Cardiac muscle cell (in vitro differentiated cells and primary cell): ENCODE results near the gene AHRR. TPM values are rescaled to one million over a fixed set of nuclear protein-coding genes. Genes with fewer than 3 reads are reported as not detected.
A peak's percentile ranks its signal among the peaks of the same experiment; 100 is the strongest.

ENCODE experiments used
- DNase-seq, 2 donors: peaks; one replicate each; pipeline versions ENCODE4 v3.0.0 to v3.0.0-alpha.2; 2010 to 2017; ENCODE audit warnings: low read depth in 1 of 2, low spot score in 1 of 2
- H3K27ac ChIP-seq: fragments of 200-600 bp; sonication (generic); 2 replicates; pipeline ENCODE4 v1.5.1; 2016
- H3K27me3 ChIP-seq: fragments of 200-600 bp; sonication (generic); 2 replicates; pipeline ENCODE4 v1.6.0; 2016; ENCODE audit warnings: control low read depth
- H3K36me3 ChIP-seq: fragments of 200-600 bp; sonication (generic); 2 replicates; pipeline ENCODE4 v1.5.1; 2016; ENCODE audit warnings: control low read depth
- H3K4me1 ChIP-seq: fragments of 200-600 bp; sonication (generic); 2 replicates; pipeline ENCODE4 v1.8.1; 2017; ENCODE audit warnings: low read depth, mild to moderate bottlenecking, mixed run types
- H3K4me3 ChIP-seq: fragments of 200-600 bp; sonication (generic); 2 replicates; pipeline ENCODE4 v1.5.1; 2016; ENCODE audit warnings: mild to moderate bottlenecking
- H3K9me3 ChIP-seq: fragments of 200-600 bp; sonication (generic); 2 replicates; pipeline ENCODE4 v1.5.1; 2017; ENCODE audit warnings: low read depth, mild to moderate bottlenecking, control low read depth
- CTCF ChIP-seq: IDR thresholded peaks from 2 replicates; pipeline ENCODE4 v1.5.1; 2012; ENCODE audit warnings: low read depth, mild to moderate bottlenecking, low read length
- polyA plus RNA-seq: library from polyadenylated mRNA; unstranded; fragments of >200 nt; fragmentation: Nextera tagmentation; extraction: Ambion mirVana; gene quantifications from 2 replicates; pipeline ENCODE4 v1.2.1, GENCODE V29; 2016
- total RNA-seq: library from RNA; depleted of rRNA; stranded (reverse); fragments of >200 nt; gene quantifications from 2 replicates; pipeline ENCODE4 v1.2.3, GENCODE V29; 2016

AHRR gene
- total and polyA plus RNA-seq, 2 experiments from 2014 or later = 0.99 to 1.4 TPM

- no peak for TF ChIP-seq CTCF
- Histone ChIP-seq H3K4me1 (peaks cover 11% of the 10 kb centered on the region), H3K27ac (no peak overlapping the region), H3K4me3 (no peak overlapping the region), H3K27me3 (peaks cover 2% of the 10 kb centered on the region), H3K36me3 (peaks cover 3% of the 10 kb centered on the region), H3K9me3 (no peaks in the 10 kb centered on the region)
- no peak for DNase-seq
Measured at GRCh38 chr5:469752-470483, 148.4 kb downstream of the AHRR start.

GRCh38 chr5:470961-471749 is 149.6 kb downstream of the AHRR start:
- no peak overlapping the region for H3K4me3 ChIP-seq
- DNase-seq = no peak
- peaks cover 15% of the 10 kb centered on the region for H3K27me3 ChIP-seq
- peaks cover 14% of the 10 kb centered on the region for H3K4me1 ChIP-seq
- no peaks in the 10 kb centered on the region for H3K9me3 ChIP-seq
- H3K27ac ChIP-seq = no peak overlapping the region
- no peak for TF ChIP-seq CTCF
- H3K36me3 ChIP-seq = no peaks in the 10 kb centered on the region

GRCh38 chr5:471750-472058 is 150.2 kb downstream of the AHRR start:
- no peak for DNase-seq

GRCh38 chr5:472076-472655 is 150.7 kb downstream of the AHRR start:
- peak; percentile 20 to 26 for DNase-seq
- Histone ChIP-seq H3K27ac (peak overlapping the region; percentile 48), H3K36me3 (no peaks in the 10 kb centered on the region), H3K9me3 (no peaks in the 10 kb centered on the region), H3K27me3 (peaks cover 18% of the 10 kb centered on the region), H3K4me3 (peak overlapping the region; percentile 58), H3K4me1 (peaks cover 14% of the 10 kb centered on the region)
- TF ChIP-seq CTCF = no peak

More at GRCh38 chr5:471750-472058, 150.2 kb downstream of the AHRR start:
- Histone ChIP-seq H3K4me1 (peaks cover 14% of the 10 kb centered on the region), H3K27me3 (peaks cover 18% of the 10 kb centered on the region), H3K27ac (no peak overlapping the region), H3K36me3 (no peaks in the 10 kb centered on the region), H3K4me3 (peak overlapping the region; percentile 58), H3K9me3 (no peaks in the 10 kb centered on the region)
- no peak for TF ChIP-seq CTCF

- no peaks in the 10 kb centered on the region for H3K9me3 ChIP-seq
- H3K4me3 ChIP-seq = peak overlapping the region; percentile 88
- TF ChIP-seq CTCF = no peak
- H3K27ac ChIP-seq = peak overlapping the region; percentile 48
- H3K4me1 ChIP-seq = peaks cover 14% of the 10 kb centered on the region
- no peaks in the 10 kb centered on the region for H3K36me3 ChIP-seq
- DNase-seq = peak; percentile 82 to 94
- peaks cover 18% of the 10 kb centered on the region for H3K27me3 ChIP-seq
Measured at GRCh38 chr5:472656-473550, 151.4 kb downstream of the AHRR start.
